Right lung (tissue), 5 donors: ENCODE measurements around the gene TBCE. TPM values are rescaled to one million over a fixed set of nuclear protein-coding genes. Genes with fewer than 3 reads are reported as not detected.
"Not testable (repeated sequence)": the region's sequence is repeated elsewhere in the genome, so short reads cannot be mapped to it uniquely, and the experiment has no call there.

Source experiments
- DNase-seq, 2 donors: peaks; one replicate each; pipeline ENCODE4 v3.0.0-alpha.2; 2013
- polyA plus RNA-seq, 5 donors: library from polyadenylated mRNA; unstranded; fragments of 120-200 nt; gene quantifications; one replicate each; pipeline versions ENCODE4 v1.2.1 to v1.2.3, GENCODE V29; 2013; ENCODE audit warnings: inconsistent platforms in 1 of 5, low replicate concordance in 1 of 5; ENCODE audit not compliant: insufficient read length in 5 of 5, insufficient read depth in 1 of 5

TBCE gene
- polyA plus RNA-seq, 5 donors, result 49.0 to 65.1 (median 55.2) TPM

- DNase-seq, result peak in 1 of 2 donors; percentile 2
Measured at GRCh38 chr1:235450886-235451483, 83.8 kb downstream of the TBCE start.

GRCh38 chr1:235454021-235454420, 86.8 kb downstream of the TBCE start:
- no peak for DNase-seq

DNA sequence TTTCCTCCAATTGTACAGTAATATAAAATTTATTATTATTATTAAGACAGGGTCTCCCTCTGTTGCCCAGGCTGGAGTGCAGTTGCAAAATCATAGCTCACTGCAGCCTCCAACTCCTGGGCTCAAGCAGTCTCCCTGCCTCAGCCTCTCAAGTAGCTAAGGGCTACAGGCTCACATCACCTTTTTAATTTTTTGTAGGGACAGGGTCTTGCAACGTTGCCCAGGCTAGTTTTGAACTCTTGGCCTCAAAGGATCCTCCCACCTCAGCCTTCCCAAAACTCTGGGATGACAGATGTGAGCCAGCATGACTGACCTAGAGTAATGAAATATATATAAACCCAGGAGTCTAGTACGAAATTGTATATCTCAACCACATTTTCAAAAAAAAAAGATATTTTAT, 87.9 kb downstream of the TBCE start:
- no peak for DNase-seq

DNA sequence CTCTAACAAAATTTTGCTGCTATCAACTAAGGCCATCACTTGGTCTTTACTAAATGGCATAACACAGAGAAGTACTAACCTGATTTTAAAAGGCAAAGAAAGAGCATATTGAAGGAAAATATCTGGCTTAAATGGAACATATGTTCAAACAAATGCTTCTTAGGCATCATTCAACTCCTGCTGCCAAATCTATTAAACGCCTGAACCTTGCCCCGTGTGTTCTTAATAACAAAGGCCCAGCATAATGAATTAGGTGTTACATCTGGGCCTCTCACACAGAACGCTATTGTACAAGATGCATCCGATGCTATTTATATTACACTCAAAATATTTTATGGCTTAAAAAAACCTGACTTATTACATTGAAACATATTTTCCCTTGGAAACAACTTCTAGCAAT, 88.6 kb downstream of the TBCE start:
- peak in 1 of 2 donors; percentile 2 for DNase-seq

GRCh38 chr1:235457856-235458255, 90.6 kb downstream of the TBCE start:
- DNase-seq, result not testable (repeated sequence)

DNA sequence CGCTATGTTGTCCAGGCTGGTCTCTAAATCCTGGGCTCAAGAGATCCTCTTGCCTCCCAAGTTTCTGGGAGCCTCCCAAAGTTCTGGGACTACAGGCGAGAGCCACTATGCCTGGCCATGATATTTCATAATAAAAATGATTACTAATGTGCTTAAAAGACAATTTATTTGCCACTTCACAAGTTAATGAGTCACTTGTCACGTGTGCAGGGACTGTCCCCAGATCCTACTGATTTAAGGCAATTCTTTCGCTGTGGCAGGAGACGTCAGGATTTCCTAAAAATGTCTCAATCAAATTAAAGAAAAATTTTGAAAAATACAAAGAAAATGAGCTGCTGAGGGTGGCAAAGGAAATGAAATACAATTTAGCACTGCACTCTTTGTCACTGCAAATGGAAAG, 93.5 kb downstream of the TBCE start:
- DNase-seq, result no peak

- no peak for DNase-seq
Measured at GRCh38 chr1:235461954-235462353, 94.7 kb downstream of the TBCE start.

DNA sequence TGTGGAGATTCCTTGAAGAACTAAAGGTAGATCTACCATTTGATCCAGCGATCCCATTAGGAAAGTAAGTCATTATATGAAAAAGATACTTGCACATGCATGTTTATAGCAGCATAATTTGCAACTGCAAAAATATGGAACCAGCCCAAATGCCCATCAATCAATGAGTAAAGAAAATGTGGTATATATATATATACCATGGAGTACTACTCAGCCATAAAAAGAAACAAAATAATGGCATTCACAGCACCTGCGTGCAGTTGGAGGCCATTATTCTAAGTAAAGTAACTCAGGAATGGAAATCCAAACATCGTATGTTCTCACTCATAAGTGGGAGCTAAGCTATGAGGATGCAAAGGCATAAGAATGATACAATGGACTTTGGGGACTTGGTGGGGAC, 95.6 kb downstream of the TBCE start:
- DNase-seq, result not testable (repeated sequence)

- DNase-seq, result no peak
Measured at GRCh38 chr1:235465066-235465465, 97.8 kb downstream of the TBCE start.

- DNase-seq, result peak; percentile 31 to 43
Measured at GRCh38 chr1:235468004-235468403, 100.8 kb downstream of the TBCE start.

GRCh38 chr1:235468970-235469369, 101.7 kb downstream of the TBCE start:
- no peak for DNase-seq

- not testable (repeated sequence) for DNase-seq
Measured at GRCh38 chr1:235469897-235470296, 102.7 kb downstream of the TBCE start.

- no peak for DNase-seq
Measured at GRCh38 chr1:235470741-235471439, 103.7 kb downstream of the TBCE start.

- DNase-seq, result no peak
Measured at GRCh38 chr1:235473806-235474205, 106.6 kb downstream of the TBCE start.

DNA sequence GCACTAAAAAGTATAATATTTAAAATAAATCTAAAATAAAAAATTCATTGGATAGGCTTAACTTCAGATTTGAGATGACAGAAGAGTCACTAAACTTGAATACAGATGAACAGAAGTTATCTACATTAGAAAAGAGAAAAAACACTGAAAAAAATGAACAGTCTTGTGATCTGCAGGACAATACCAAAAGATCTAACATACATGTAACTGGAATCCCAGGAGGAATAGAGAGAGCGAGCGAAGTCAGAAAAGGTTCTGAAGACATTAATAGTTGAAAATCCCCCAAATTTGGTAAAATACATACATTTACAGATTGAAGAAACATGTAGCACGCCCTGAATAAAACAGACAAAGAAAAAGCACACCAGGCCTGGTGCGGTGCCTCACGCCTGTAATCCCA, 115.9 kb downstream of the TBCE start:
- DNase-seq, result no peak

DNA sequence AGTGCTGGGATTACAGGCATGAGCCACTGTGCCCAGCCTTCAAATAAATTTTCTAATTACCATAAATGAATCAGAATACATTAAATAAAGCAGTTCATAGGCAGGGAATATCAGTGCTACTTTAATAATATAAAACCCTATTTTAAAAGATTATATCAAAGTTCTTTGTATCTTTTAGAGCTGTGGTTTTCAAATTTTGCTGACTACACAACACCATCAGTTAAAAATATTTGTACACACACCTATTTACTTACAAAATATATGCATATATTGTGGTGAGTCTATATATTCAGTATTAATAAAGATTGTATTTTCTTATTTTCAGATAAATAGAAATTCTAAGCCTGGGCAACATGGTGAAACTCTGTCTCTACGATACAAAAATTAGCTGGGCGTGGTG, 118.3 kb downstream of the TBCE start:
- no peak for DNase-seq

DNA sequence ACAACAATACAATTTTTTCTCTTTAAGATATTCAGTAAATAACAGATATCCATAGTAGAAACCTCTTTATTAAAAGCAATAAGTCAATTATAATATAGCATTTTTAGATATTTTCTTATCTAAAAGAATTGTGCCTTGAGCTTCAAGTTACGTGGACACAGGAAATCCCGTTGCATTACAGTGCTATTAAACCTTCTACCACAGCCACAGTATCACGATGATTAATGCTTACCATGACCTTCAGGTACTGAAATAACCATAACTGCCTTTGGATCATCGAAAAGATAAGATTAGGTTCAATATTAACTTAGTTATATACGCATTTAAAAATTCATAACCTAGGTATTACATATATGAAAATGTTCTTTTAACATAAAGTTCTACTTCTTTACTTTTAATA, 119.1 kb downstream of the TBCE start:
- DNase-seq, result no peak

- DNase-seq, result no peak
Measured at GRCh38 chr1:235491644-235492043, 124.4 kb downstream of the TBCE start.

DNA sequence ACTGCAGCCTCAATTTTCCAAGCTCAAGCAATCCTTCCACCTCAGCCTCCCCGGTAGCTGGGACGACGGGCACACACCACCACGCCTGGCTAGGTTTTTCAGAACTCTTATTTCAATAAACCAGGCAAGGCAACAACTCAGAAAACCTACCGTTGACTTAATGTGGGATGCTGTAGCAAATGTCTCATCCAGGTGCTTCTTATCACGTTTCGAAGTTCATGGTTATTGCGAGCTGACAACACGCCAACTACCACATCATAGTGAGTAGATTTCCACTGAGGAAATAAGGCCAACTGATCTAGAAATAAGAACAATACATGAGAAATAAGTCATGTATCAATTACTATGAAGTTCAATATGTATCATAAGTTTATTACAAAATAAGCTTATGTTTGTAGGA, 127.3 kb downstream of the TBCE start:
- no peak for DNase-seq

DNA sequence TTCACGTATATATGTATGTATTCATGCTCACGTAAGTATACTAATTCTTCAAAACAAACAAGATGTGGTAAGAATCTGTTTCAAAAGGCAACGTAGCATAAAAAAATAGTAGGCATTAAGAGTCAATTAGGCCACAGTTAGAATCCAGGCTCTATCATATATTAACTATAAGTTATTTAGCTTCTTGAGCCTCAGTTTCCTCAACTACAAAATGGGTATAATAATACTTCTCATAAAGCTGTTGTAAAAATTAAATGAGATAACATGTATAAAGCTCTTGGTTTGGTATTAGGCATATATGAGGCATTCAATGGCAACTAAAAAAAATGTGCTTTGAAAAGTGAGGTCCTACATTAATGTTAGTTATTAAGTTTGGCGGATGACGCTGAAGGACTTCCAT, 127.8 kb downstream of the TBCE start:
- DNase-seq, result no peak

DNA sequence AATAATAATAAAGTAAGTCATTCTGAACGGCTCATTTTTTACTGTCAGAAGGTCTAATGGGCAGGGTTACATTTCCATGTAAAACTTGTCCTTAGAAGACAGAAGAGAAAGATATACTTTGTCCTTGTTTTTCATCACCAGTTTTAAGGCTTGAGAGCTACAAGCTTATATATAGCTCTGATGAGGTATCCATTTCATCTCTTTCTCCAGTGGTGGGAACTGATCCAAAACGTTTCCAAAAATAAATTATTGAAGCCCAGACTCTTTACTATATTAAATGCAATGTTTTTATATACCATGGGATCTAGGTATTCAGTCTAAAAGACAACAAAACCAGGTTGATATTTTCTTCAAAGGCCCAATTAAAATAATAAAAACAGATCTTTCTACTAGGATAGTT, 128.3 kb downstream of the TBCE start:
- DNase-seq, result no peak

DNA sequence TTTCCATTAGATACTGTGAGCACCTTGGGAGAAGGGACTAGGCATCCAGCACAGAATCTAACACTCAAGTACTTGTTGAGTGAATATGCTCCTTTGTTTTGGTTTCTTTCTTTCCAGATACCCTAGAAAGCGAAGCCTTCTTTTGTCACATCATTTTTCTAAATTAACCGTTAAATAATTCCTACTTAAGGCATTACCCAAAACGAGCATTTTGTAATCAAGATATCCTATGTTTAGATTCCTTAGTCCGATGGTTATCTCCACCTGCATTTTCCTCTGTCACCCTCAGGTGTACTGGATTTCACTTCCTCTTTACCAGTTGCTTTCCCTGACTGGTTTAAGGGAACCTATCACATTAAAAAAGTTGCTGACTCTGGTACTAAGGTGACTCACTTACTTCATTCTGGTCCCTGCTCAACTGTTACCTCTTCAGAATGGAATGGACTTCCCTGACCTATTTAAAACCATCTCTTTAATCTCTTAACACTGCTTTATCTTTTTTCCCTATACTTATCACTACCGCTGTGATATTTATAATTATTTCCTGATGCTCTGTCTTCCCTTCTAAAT, 133.8 kb downstream of the TBCE start:
- DNase-seq, result no peak
